GM12874 (cell line): ENCODE results near the gene DUOXA1.

Experiments
- TF ChIP-seq, protein P1 (sequence below): IDR thresholded peaks from 2 replicates; pipeline ENCODE4 v1.5.1; 2011; ENCODE audit warnings: low read depth, mild to moderate bottlenecking, control low read depth, low read length, moderate library complexity; ENCODE audit not compliant: insufficient read depth

The DUOXA1 gene

DNA sequence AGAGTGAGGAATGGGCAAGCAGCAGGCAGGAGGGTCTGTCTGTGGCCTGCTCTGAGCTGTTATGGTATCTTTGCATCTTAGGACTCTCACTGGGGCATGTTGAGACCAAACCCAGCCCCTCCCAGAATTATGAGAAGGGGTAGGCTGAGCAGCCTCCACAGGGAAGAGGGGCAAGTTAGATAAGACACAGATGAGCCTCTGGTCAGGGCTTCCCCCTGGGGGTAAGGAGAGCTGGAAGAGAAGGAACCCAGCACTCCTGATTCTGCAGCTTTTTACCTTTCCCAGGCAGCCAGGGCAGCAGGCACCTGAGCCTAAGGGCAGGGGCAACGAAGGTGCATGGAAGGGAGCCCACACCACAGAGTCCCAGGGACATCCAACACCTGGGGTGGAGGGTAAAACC is 19.4 kb upstream of the DUOXA1 start:
- TF ChIP-seq, protein P1, sequence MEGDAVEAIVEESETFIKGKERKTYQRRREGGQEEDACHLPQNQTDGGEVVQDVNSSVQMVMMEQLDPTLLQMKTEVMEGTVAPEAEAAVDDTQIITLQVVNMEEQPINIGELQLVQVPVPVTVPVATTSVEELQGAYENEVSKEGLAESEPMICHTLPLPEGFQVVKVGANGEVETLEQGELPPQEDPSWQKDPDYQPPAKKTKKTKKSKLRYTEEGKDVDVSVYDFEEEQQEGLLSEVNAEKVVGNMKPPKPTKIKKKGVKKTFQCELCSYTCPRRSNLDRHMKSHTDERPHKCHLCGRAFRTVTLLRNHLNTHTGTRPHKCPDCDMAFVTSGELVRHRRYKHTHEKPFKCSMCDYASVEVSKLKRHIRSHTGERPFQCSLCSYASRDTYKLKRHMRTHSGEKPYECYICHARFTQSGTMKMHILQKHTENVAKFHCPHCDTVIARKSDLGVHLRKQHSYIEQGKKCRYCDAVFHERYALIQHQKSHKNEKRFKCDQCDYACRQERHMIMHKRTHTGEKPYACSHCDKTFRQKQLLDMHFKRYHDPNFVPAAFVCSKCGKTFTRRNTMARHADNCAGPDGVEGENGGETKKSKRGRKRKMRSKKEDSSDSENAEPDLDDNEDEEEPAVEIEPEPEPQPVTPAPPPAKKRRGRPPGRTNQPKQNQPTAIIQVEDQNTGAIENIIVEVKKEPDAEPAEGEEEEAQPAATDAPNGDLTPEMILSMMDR: no peak

DNA sequence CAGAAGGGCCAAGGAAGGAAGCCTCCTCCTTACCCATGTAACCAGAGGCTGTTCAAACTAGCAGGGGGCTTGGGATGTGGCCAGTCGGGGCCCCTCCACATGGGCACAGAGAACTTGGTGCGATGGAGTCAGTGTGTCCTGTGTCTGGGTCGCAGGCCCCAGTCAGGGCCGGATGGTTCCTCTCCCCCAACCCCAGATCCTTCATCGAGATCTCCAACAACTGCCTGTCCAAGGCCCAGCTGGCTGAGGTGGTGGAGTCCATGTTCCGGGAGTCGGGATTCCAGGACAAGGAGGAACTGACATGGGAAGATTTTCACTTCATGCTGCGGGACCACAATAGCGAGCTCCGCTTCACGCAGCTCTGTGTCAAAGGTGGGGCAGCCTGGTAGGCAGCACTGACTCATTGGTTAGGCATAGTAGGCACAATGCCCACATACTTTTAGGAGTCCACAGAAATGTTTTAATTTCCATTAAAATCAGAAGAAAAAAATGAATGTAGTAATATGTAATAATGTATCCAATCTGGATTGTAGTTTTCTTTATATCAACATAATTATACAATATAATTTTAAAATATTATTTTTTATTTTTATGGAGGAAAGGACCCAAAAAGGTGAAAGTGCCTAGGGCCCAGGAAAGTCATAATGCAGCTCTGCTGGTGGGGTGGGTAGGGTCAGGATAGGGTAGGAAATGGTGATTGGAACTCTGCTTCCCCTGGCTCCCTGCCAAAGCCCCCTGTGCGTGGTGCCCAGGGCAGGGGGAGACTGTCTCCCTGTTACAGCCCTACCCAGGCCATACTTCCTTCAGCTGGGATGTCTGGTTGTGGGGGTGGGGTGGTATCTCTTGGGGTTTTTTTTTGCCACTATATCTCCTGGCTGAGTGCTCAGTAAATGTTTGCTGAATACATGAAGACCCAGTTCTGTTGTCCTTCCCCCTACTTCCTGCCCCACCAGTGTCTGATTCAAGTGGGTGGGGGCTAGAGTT is 18.7 kb upstream of the DUOXA1 start:
- TF ChIP-seq, protein P1: no peak

DNA sequence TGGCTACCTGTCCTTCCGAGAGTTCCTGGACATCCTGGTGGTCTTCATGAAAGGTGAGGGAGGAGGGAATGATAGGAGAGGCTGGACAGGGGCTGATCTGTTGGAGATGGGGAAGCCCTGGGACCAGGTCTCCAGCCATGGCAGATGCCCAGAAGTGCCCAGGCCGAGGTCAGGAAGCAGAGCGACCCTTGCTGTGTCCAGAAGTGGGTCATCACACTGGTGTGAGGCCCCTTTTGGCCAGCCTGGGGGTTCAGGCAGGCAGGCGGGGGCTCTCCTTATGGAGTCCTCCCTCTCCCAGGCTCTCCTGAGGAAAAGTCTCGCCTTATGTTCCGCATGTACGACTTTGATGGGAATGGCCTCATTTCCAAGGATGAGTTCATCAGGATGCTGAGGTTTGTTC is 17.9 kb upstream of the DUOXA1 start:
- TF ChIP-seq, protein P1: no peak

DNA sequence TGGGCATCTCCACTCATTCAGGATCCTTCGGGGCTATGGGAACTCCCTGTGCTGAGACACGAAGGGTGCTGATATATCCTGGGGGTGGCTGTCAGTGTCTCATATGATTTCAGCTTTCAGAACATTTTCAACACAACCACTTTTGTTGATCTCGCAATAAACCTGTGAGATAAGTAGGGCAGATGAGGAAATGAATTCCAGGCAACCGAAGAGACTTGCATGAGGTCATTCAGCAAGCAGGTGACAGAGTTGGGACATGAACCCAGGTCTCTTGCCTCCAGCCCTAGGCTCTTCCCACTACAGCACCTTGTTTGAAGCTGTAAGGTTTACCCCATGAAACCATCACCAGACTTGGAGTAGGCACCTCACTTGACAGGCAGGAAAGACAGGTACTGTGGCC is 16.7 kb upstream of the DUOXA1 start:
- TF ChIP-seq, protein P1: no peak

DNA sequence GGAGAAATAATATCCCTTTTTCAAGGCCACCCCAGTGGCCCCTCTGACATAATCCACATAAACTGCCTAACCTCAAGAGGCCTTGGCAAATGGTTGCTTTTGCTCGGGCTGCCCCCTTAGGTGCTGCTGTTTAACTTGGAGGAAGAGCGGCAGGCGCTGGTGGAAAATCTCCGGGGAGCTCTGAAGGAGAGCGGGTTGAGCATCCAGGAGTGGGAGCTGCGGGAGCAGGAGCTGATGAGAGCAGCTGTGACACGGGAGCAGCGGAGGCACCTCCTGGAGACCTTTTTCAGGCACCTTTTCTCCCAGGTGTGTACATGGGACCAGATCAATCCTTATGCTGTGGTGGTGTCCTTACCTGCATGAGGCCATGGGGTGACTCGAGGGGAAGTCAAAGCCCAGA is 15.1 kb upstream of the DUOXA1 start:
- TF ChIP-seq, protein P1: no peak

DNA sequence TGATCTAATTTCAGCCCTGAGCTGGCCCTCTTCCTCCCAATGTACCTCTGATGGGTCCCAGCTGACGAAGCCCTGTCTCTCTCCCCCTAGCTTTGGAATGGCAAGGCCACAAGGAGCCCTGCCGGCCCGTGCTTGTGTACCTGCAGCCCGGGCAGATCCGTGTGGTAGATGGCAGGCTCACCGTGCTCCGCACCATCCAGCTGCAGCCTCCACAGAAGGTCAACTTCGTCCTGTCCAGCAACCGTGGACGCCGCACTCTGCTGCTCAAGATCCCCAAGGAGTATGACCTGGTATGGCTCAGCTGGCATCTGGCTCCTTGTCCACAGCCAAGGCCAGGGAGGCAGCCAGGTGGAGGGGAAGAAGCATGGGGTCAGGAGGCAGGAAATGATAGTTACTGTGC is 14.3 kb upstream of the DUOXA1 start:
- TF ChIP-seq, protein P1: no peak

DNA sequence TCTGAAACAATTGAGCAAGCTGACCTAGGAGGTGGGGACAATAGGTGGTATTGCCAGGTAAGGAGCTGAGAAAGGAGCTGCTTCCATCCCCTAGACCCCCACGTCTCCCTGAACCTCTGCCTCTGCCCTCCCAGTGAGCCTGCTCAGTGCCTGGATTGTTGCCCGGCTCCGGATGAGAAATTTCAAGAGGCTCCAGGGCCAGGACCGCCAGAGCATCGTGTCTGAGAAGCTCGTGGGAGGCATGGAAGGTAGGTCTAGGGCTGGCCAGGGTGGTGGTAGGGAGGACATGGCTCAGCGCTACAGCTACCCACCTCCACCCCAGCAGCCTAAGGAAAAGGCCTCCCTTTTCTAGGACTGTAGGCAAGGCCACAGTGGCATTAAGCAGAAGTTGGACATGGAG is 13.4 kb upstream of the DUOXA1 start:
- TF ChIP-seq, protein P1: no peak
